ENCODE data around the gene MBOAT2.

Gene MBOAT2

DNA sequence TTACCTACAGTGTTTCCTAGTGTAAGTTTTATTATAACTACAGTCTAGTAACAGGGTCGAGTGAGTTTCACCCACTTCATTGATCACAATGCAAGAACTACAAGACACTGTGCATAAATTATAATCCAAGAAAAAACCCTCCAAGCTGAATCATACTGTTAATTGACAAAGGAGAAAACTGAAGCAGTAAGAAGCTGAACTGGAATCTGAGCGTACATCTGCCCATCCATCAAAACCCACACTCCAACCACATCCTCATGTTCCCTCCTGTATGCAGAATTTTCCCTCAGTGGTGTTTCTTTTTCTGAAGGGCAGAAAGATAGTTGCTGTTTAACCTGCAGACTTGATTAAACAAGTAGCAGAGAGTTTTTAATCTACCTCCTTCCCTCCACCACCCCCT is 116.6 kb downstream of the MBOAT2 start:
- no CpG with 5 or more reads among the region's 2 CpGs for WGBS
- H3K4me1 ChIP-seq (ENCODE audit: control insufficient read depth, insufficient read depth, low read depth, low read length) = peaks cover 1% of the 10 kb centered on the region
- DNase-seq = no peak
- H3K36me3 ChIP-seq (ENCODE audit: control insufficient read depth in 1 of 2, insufficient read depth in 2 of 2, low read depth in 1 of 2, low read length in 2 of 2) = peaks cover 3 to 8% of the 10 kb centered on the region in 2 experiments
- no peaks in the 10 kb centered on the region for H3K9me3 ChIP-seq (ENCODE audit: control insufficient read depth, low read length)
- H3K9ac ChIP-seq (ENCODE audit: low read length) = no peak overlapping the region
- H3K27me3 ChIP-seq (ENCODE audit: control insufficient read depth in 1 of 2, insufficient read depth in 1 of 2, low read length in 2 of 2) = no peaks in the 10 kb centered on the region
- no peak overlapping the region for H2BK120ac ChIP-seq (ENCODE audit: low read depth, low read length)
- no peak overlapping the region for H3K14ac ChIP-seq (ENCODE audit: low read length in 2 of 2)
- H3K27ac ChIP-seq (ENCODE audit: low read length, poor library complexity, severe bottlenecking) = no peak overlapping the region
- no peak overlapping the region for H3K4me3 ChIP-seq (ENCODE audit: insufficient read depth in 1 of 2, low read depth in 1 of 2, low read length in 2 of 2)
- H3K79me1 ChIP-seq (replicated peaks; ENCODE audit: low read length, poor library complexity, severe bottlenecking) = peaks cover 10% of the 10 kb centered on the region
- no peak overlapping the region for H2AFZ ChIP-seq (ENCODE audit: low read depth, low read length)
- H2BK5ac ChIP-seq (ENCODE audit: low read depth, low read length, poor library complexity, severe bottlenecking) = no peak overlapping the region
- no peak overlapping the region for H4K91ac ChIP-seq (ENCODE audit: low read length)
- H3K18ac ChIP-seq (ENCODE audit: low read depth in 1 of 2, low read length in 2 of 2) = no peak overlapping the region
- no peak overlapping the region for H3K4me2 ChIP-seq (ENCODE audit: low read length, poor library complexity, severe bottlenecking)
- H3K4ac ChIP-seq (ENCODE audit: low read depth in 1 of 2, low read length in 2 of 2) = no peak overlapping the region
- no peak overlapping the region for H2BK12ac ChIP-seq (ENCODE audit: low read length in 2 of 2)
- no peak overlapping the region for H2AK5ac ChIP-seq (ENCODE audit: low read length, severe bottlenecking)
- no peak overlapping the region for H4K8ac ChIP-seq (ENCODE audit: low read length)
- H3K23ac ChIP-seq (ENCODE audit: low read length in 2 of 2) = no peak overlapping the region
- H2BK15ac ChIP-seq (ENCODE audit: low read depth, poor library complexity, severe bottlenecking) = no peak overlapping the region

DNA sequence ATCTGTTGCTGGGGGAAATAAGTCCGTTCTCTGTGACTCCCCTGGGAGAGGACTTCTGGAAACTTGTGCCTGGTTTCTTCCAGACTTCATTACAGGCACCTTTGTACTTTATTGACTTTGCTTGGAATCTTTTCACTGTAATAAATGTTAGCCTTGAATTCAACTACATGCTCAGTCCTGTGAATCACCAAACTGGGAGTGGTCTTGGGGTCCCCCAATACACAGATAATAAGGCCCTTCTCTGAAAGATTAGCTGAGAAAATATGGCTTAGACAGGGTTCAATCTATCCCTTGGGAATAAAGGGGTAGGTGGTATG is 117.3 kb downstream of the MBOAT2 start:
- Histone ChIP-seq H4K91ac (ENCODE audit: low read length) (no peak overlapping the region), H3K36me3 (ENCODE audit: control insufficient read depth in 1 of 2, insufficient read depth in 2 of 2, low read depth in 1 of 2, low read length in 2 of 2) (peaks cover 3 to 15% of the 10 kb centered on the region in 2 experiments), H2BK120ac (ENCODE audit: low read depth, low read length) (no peak overlapping the region), H2BK5ac (ENCODE audit: low read depth, low read length, poor library complexity, severe bottlenecking) (no peak overlapping the region), H2AFZ (ENCODE audit: low read depth, low read length) (no peak overlapping the region), H3K27me3 (ENCODE audit: control insufficient read depth in 1 of 2, insufficient read depth in 1 of 2, low read length in 2 of 2) (no peaks in the 10 kb centered on the region), H3K9me3 (ENCODE audit: control insufficient read depth, low read length) (no peaks in the 10 kb centered on the region), H3K23ac (ENCODE audit: low read length in 2 of 2) (no peak overlapping the region), H2BK15ac (ENCODE audit: low read depth, poor library complexity, severe bottlenecking) (no peak overlapping the region), H3K14ac (ENCODE audit: low read length in 2 of 2) (no peak overlapping the region), H3K18ac (ENCODE audit: low read depth in 1 of 2, low read length in 2 of 2) (no peak overlapping the region), H3K4me2 (ENCODE audit: low read length, poor library complexity, severe bottlenecking) (no peak overlapping the region), H3K9ac (ENCODE audit: low read length) (no peak overlapping the region), H3K79me1 (replicated peaks; ENCODE audit: low read length, poor library complexity, severe bottlenecking) (peaks cover 10% of the 10 kb centered on the region), H4K8ac (ENCODE audit: low read length) (no peak overlapping the region), H2AK5ac (ENCODE audit: low read length, severe bottlenecking) (no peak overlapping the region), H3K4me1 (ENCODE audit: control insufficient read depth, insufficient read depth, low read depth, low read length) (peaks cover 1% of the 10 kb centered on the region), H3K27ac (ENCODE audit: low read length, poor library complexity, severe bottlenecking) (no peak overlapping the region), H2BK12ac (ENCODE audit: low read length in 2 of 2) (no peak overlapping the region), H3K4me3 (ENCODE audit: insufficient read depth in 1 of 2, low read depth in 1 of 2, low read length in 2 of 2) (no peak overlapping the region), H3K4ac (ENCODE audit: low read depth in 1 of 2, low read length in 2 of 2) (no peak overlapping the region)
- no peak for DNase-seq
- 60% methylated on average over 1 of the region's 1 CpG for WGBS

DNA sequence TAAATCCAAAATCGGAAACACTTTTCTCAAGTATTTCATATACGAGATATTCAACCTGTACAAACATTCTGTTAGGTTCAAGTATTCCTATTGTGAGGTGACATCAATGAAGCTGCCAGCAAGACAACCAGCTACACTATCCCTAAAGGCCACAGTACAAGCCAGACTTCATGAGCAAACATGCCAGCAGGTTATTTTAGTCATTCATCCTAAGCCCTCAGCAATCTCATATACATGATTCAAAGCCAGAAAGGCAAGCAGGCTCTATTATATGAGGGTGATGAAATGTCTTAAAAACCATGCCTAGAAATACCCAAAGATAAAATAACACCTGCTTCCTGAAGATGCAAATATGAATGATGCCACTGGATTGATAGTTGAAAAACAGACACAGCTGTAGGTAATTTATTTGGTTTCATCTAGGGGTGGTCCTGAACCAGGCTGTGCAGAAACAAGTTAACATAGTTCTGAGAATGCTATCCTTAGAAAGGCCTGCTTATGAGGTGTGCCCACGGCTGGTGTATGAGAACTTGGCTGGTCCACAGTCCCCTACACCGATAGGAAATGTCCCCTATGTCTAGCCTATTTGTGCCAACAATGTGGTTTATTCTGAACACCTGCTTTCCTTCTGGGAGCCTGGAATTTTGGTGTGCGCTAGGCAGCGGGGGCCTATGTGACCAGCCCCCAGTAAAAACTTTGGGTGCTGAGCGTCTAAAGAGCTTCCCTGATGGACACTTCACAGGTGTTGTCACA is 117.9 kb downstream of the MBOAT2 start:
- Histone ChIP-seq H4K91ac (ENCODE audit: low read length) (no peak overlapping the region), H3K27me3 (ENCODE audit: control insufficient read depth in 1 of 2, insufficient read depth in 1 of 2, low read length in 2 of 2) (no peaks in the 10 kb centered on the region), H3K9me3 (ENCODE audit: control insufficient read depth, low read length) (no peaks in the 10 kb centered on the region), H3K27ac (ENCODE audit: low read length, poor library complexity, severe bottlenecking) (no peak overlapping the region), H3K18ac (ENCODE audit: low read depth in 1 of 2, low read length in 2 of 2) (no peak overlapping the region), H3K4me2 (ENCODE audit: low read length, poor library complexity, severe bottlenecking) (no peak overlapping the region), H2BK15ac (ENCODE audit: low read depth, poor library complexity, severe bottlenecking) (no peak overlapping the region), H2BK12ac (ENCODE audit: low read length in 2 of 2) (no peak overlapping the region), H3K14ac (ENCODE audit: low read length in 2 of 2) (no peak overlapping the region), H2BK120ac (ENCODE audit: low read depth, low read length) (no peak overlapping the region), H3K79me1 (replicated peaks; ENCODE audit: low read length, poor library complexity, severe bottlenecking) (peaks cover 9% of the 10 kb centered on the region), H3K23ac (ENCODE audit: low read length in 2 of 2) (no peak overlapping the region), H2BK5ac (ENCODE audit: low read depth, low read length, poor library complexity, severe bottlenecking) (no peak overlapping the region), H3K4me3 (ENCODE audit: insufficient read depth in 1 of 2, low read depth in 1 of 2, low read length in 2 of 2) (no peak overlapping the region), H3K9ac (ENCODE audit: low read length) (no peak overlapping the region), H3K4me1 (ENCODE audit: control insufficient read depth, insufficient read depth, low read depth, low read length) (peaks cover 1% of the 10 kb centered on the region), H3K36me3 (ENCODE audit: control insufficient read depth in 1 of 2, insufficient read depth in 2 of 2, low read depth in 1 of 2, low read length in 2 of 2) (peaks cover 6 to 20% of the 10 kb centered on the region in 2 experiments), H4K8ac (ENCODE audit: low read length) (no peak overlapping the region), H2AK5ac (ENCODE audit: low read length, severe bottlenecking) (no peak overlapping the region), H3K4ac (ENCODE audit: low read depth in 1 of 2, low read length in 2 of 2) (no peak overlapping the region), H2AFZ (ENCODE audit: low read depth, low read length) (no peak overlapping the region)
- WGBS = 97% methylated on average over 7 of the region's 7 CpGs
- DNase-seq = no peak

DNA sequence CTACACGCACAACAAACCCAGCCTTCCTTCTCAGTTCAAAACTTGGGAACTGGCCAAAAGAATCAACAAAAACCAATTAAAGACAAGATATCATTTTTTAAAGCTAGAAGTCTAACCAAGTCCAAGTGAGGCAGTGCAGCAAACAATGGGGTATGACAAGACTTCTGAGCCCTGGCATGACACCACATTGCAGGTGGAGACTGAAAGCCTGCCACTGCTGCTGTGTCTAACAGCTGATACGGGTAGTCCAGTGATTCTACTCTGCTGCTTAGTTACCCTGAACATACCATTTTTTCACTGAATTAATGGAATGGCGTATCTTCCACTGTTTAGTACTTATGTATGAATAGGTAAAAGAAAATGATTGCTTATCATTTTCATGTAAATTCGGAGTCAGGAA is 118.7 kb downstream of the MBOAT2 start:
- Histone ChIP-seq H3K4me3 (ENCODE audit: insufficient read depth in 1 of 2, low read depth in 1 of 2, low read length in 2 of 2) (no peak overlapping the region), H3K9me3 (ENCODE audit: control insufficient read depth, low read length) (no peaks in the 10 kb centered on the region), H2BK15ac (ENCODE audit: low read depth, poor library complexity, severe bottlenecking) (no peak overlapping the region), H2AK5ac (ENCODE audit: low read length, severe bottlenecking) (no peak overlapping the region), H3K27ac (ENCODE audit: low read length, poor library complexity, severe bottlenecking) (no peak overlapping the region), H3K23ac (ENCODE audit: low read length in 2 of 2) (no peak overlapping the region), H3K4ac (ENCODE audit: low read depth in 1 of 2, low read length in 2 of 2) (no peak overlapping the region), H3K14ac (ENCODE audit: low read length in 2 of 2) (no peak overlapping the region), H3K18ac (ENCODE audit: low read depth in 1 of 2, low read length in 2 of 2) (no peak overlapping the region), H2BK5ac (ENCODE audit: low read depth, low read length, poor library complexity, severe bottlenecking) (no peak overlapping the region), H4K91ac (ENCODE audit: low read length) (no peak overlapping the region), H3K36me3 (ENCODE audit: control insufficient read depth in 1 of 2, insufficient read depth in 2 of 2, low read depth in 1 of 2, low read length in 2 of 2) (peaks cover 6 to 27% of the 10 kb centered on the region in 2 experiments), H3K27me3 (ENCODE audit: control insufficient read depth in 1 of 2, insufficient read depth in 1 of 2, low read length in 2 of 2) (no peaks in the 10 kb centered on the region), H4K8ac (ENCODE audit: low read length) (no peak overlapping the region), H3K4me2 (ENCODE audit: low read length, poor library complexity, severe bottlenecking) (no peak overlapping the region), H2AFZ (ENCODE audit: low read depth, low read length) (no peak overlapping the region), H3K4me1 (ENCODE audit: control insufficient read depth, insufficient read depth, low read depth, low read length) (peaks cover 1% of the 10 kb centered on the region), H3K79me1 (replicated peaks; ENCODE audit: low read length, poor library complexity, severe bottlenecking) (peaks cover 8% of the 10 kb centered on the region), H2BK12ac (ENCODE audit: low read length in 2 of 2) (no peak overlapping the region), H3K9ac (ENCODE audit: low read length) (no peak overlapping the region), H2BK120ac (ENCODE audit: low read depth, low read length) (no peak overlapping the region)
- 98% methylated on average over 4 of the region's 4 CpGs for WGBS
- DNase-seq = no peak
